OCI-M2 (cell line): ENCODE results near the gene CSDE1.

Experiments
- DNase-seq: peaks from one replicate; lab custom pipeline; 2025; ENCODE audit not compliant: unreplicated experiment; lab: John Stamatoyannopoulos, UW

CSDE1 gene

DNA sequence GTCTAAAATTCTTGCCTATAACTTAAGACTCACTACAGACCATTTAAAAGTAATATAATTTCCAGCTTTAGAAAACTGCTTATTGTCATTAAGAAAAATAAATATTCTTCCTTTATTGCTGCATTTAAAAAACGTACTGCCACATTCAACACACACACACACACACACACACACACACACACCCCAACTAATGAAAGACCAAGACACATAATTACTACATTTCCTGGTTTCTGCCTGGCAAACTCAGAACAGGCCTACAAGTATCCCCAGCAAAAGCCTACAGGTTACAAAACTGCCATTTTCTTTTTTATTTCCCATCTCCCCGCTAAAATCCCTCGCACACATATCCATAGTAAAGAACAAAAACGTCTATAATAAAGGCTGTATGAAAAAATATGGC, 89.4 kb downstream of the CSDE1 start:
- DNase-seq, result no peak

DNA sequence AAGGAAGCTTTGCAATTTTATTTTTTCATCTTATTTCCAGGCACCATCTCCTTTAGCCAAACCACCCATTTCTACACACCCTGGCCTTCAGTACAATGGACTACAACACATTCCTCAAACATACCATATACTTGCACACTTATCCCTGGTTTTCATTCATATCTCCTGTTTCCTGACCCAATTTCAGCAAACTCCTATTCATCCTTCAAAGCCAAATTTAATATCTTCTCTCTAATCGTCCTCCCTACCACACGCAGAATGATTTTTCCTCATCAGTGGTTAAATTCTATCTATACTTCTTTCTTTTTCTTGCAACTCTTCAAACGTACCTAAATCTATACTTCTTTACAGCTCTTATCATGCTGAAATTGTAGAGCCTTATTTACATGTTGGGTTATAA, 90.8 kb downstream of the CSDE1 start:
- no peak for DNase-seq
